Gastrocnemius medialis (tissue), 4 donors: ENCODE data around the gene LMCD1.

Source experiments
- POLR2A ChIP-seq, 2 donors: fragments of 450-650 bp; IDR thresholded peaks; one replicate each; pipeline ENCODE4 v1.6.1; 2017; ENCODE audit warnings: antibody characterized with exemption in 2 of 2, mild to moderate bottlenecking in 2 of 2, moderate library complexity in 2 of 2
- TF ChIP-seq, protein P1 (sequence below), 5 experiments: fragments of 450-650 bp in 3 of 5; fragments of 200-600 bp in 2 of 5; sonication (generic) in 2 of 5; IDR thresholded peaks in 4 of 5; conservative IDR thresholded peaks in 1 of 5; 1 replicate in 4 of 5; 2 replicates in 1 of 5; pipeline ENCODE4 v1.5.1; 2016 to 2019; ENCODE audit warnings: antibody characterized with exemption in 5 of 5, mild to moderate bottlenecking in 3 of 5, moderate library complexity in 3 of 5

DNA sequence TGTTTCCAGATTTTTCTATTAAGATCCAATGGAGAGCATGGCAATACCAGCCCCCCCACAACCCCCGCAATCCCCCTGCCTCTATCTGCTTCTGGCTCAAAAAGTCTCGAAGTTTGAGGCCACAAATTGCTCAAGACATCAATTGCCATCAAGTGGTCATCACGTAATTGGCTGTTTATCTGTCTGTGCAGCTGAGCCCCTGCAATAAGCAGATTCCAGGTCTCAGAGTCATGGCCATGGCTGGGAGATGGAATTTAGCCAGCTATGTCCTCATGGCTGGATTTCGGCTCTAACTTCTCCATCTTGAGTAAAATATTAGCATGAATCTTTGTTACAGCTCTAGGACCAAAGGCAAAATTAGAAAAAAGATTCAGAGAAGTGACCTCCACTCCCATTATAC, 120.2 kb downstream of the LMCD1 start:
- no peak for TF ChIP-seq POLR2A (IDR thresholded peaks at IDR 0.05)
- TF ChIP-seq, protein P1, sequence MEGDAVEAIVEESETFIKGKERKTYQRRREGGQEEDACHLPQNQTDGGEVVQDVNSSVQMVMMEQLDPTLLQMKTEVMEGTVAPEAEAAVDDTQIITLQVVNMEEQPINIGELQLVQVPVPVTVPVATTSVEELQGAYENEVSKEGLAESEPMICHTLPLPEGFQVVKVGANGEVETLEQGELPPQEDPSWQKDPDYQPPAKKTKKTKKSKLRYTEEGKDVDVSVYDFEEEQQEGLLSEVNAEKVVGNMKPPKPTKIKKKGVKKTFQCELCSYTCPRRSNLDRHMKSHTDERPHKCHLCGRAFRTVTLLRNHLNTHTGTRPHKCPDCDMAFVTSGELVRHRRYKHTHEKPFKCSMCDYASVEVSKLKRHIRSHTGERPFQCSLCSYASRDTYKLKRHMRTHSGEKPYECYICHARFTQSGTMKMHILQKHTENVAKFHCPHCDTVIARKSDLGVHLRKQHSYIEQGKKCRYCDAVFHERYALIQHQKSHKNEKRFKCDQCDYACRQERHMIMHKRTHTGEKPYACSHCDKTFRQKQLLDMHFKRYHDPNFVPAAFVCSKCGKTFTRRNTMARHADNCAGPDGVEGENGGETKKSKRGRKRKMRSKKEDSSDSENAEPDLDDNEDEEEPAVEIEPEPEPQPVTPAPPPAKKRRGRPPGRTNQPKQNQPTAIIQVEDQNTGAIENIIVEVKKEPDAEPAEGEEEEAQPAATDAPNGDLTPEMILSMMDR (IDR thresholded peaks at IDR 0.05 in 4 of 5, conservative IDR thresholded peaks at IDR 0.05 in 1 of 5): no peak
